Measurements from ENCODE around the gene KRTAP5-8. TPM values are rescaled to one million over a fixed set of nuclear protein-coding genes. Genes with fewer than 3 reads are reported as not detected.

KRTAP5-8 gene
- total RNA-seq, 1 experiment from 2014 or later, result not detected

DNA sequence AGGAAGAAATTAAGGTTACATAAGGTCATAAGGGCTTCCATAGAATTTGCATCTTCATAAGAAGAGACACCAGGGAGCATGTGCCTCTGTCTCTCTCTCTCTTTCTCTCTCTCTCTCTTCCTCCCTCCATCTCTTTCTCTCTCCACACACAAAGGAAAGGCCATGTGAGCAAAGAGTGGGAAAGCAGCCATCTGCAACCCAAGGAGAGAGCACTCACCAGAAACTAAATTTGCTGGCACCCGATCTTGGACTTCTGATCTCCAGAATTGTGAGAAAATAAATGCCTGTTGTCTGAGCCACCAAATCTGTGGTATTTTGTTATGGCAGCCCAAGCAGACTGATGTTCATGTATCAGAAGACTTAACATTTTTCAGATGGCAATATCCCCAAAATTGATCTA is 21.2 kb downstream of the KRTAP5-8 start:
- Histone ChIP-seq H4K8ac (replicated peaks; ENCODE audit: insufficient read length, low read depth, low read length) (no peak overlapping the region), H3K23me2 (ENCODE audit: insufficient read length, low read depth, low read length, poor library complexity, severe bottlenecking) (no peaks in the 10 kb centered on the region), H2BK120ac (ENCODE audit: low read depth, low read length, poor library complexity, severe bottlenecking) (no peak overlapping the region), H2BK5ac (ENCODE audit: insufficient read length, low read length) (no peak overlapping the region), H2AK5ac (ENCODE audit: insufficient read length, low read length) (no peak overlapping the region), H3K27ac (ENCODE audit: insufficient read length, low read depth, low read length) (no peak overlapping the region), H2BK12ac (ENCODE audit: insufficient read length, low read depth, low read length) (no peak overlapping the region), H3K56ac (ENCODE audit: insufficient read length, low read depth, low read length) (no peak overlapping the region), H3K4me1 (ENCODE audit: insufficient read depth, low read length) (no peaks in the 10 kb centered on the region), H3K9me3 (ENCODE audit: control insufficient read depth, low read depth, low read length) (no peaks in the 10 kb centered on the region), H3K14ac (ENCODE audit: insufficient read depth, low read length) (no peak overlapping the region), H4K5ac (ENCODE audit: insufficient read length, low read depth, low read length) (no peak overlapping the region), H2AFZ (ENCODE audit: low read length) (no peak overlapping the region), H3K18ac (ENCODE audit: insufficient read length, low read depth, low read length) (no peak overlapping the region), H4K20me1 (ENCODE audit: control insufficient read depth, insufficient read depth, insufficient read length) (no peaks in the 10 kb centered on the region), H2BK20ac (ENCODE audit: low read depth, low read length, poor library complexity, severe bottlenecking) (no peak overlapping the region), H3K79me2 (ENCODE audit: insufficient read depth, low read length) (no peaks in the 10 kb centered on the region), H2BK15ac (ENCODE audit: low read depth, low read length) (no peak overlapping the region), H4K91ac (ENCODE audit: insufficient read length, low read depth, low read length) (no peak overlapping the region), H3K27me3 (ENCODE audit: insufficient read depth, low read length) (no peaks in the 10 kb centered on the region), H3K23ac (ENCODE audit: insufficient read length, low read depth, low read length) (no peak overlapping the region), H3K4ac (ENCODE audit: low read depth, low read length) (no peak overlapping the region), H3K9ac (ENCODE audit: extremely low read depth, insufficient read length, low read length) (no peak overlapping the region), H3K4me2 (ENCODE audit: insufficient read depth, insufficient read length, low read length) (no peak overlapping the region), H3K79me1 (ENCODE audit: insufficient read depth, low read depth, low read length, poor library complexity, severe bottlenecking) (no peaks in the 10 kb centered on the region), H3T11ph (ENCODE audit: low read length) (no peak overlapping the region)
- no peak overlapping the region for H3K4me3 Mint-ChIP-seq
- no peak overlapping the region for H3K27ac Mint-ChIP-seq
- H3K4me1 Mint-ChIP-seq, result peaks cover 6 to 7% of the 10 kb centered on the region in 2 experiments
- H3K9me3 Mint-ChIP-seq, result peaks cover 24 to 25% of the 10 kb centered on the region in 2 experiments
- peaks cover 2 to 6% (median 5%) of the 10 kb centered on the region in 3 experiments; a peak in 4 of 7 replicates for H3K36me3 Mint-ChIP-seq (ENCODE audit: insufficient read depth in 1 of 3, low read depth in 3 of 3)
- H3K27me3 Mint-ChIP-seq (ENCODE audit: low read depth), result peaks cover 19% of the 10 kb centered on the region
- DNase-seq, result no peak
- no CpG with 5 or more reads among the region's 1 CpG for WGBS (ENCODE audit: extremely low coverage, insufficient read length, low lambda C conversion rate)
- TF ChIP-seq, protein P1, sequence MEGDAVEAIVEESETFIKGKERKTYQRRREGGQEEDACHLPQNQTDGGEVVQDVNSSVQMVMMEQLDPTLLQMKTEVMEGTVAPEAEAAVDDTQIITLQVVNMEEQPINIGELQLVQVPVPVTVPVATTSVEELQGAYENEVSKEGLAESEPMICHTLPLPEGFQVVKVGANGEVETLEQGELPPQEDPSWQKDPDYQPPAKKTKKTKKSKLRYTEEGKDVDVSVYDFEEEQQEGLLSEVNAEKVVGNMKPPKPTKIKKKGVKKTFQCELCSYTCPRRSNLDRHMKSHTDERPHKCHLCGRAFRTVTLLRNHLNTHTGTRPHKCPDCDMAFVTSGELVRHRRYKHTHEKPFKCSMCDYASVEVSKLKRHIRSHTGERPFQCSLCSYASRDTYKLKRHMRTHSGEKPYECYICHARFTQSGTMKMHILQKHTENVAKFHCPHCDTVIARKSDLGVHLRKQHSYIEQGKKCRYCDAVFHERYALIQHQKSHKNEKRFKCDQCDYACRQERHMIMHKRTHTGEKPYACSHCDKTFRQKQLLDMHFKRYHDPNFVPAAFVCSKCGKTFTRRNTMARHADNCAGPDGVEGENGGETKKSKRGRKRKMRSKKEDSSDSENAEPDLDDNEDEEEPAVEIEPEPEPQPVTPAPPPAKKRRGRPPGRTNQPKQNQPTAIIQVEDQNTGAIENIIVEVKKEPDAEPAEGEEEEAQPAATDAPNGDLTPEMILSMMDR (conservative IDR thresholded peaks at IDR 0.05), result no peak

All from H9 (cell line).